DMS53 treated with DMSO at 0.1 percent for 48 hours (cell line): ENCODE results near the gene FBXO38.

ENCODE experiments used
- DNase-seq: peaks from one replicate; lab custom pipeline; 2025; ENCODE audit not compliant: unreplicated experiment; lab: John Stamatoyannopoulos, UW

FBXO38 gene

DNA sequence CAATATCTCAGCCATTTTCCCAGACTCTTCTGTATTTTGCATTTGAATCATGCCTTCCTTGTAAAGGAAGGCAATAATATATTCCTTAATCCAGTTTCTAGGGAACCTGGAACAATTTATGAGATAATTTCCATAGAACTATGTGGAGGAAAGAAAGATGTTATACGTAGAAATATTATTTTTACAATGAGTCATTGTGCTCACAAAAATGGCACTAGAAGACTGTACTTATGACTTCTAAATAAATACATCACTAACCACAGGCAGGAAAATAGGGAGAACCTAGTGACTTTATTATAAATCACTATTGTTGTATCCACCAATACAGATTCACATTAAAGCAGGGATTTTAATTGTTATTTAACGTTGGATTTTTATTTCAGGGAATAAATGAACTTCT is 87.6 kb downstream of the FBXO38 start:
- peak; percentile 17 for DNase-seq

DNA sequence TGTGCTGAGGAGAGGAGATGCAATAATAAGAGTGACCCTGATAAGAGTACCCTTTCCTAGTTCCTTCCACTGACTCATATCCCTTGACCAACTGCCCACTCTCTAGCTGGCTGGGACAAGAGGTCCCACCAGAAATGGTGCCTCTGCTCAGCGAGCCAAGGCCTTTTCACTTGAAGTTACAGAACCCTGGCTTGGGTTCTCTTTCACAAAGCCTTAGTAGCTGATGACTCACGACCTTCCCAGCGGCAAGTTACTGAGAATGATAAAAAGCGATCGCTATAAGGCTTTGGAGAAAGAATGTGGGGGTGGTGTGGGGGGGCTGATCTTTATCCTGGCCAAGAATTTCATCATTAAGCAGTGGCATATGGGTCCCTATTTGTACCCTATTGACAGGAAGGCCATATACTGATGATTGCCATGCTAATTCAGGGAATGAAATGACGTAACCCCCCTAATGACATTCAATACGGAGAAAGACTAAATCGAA is 90.3 kb downstream of the FBXO38 start:
- DNase-seq, result no peak

DNA sequence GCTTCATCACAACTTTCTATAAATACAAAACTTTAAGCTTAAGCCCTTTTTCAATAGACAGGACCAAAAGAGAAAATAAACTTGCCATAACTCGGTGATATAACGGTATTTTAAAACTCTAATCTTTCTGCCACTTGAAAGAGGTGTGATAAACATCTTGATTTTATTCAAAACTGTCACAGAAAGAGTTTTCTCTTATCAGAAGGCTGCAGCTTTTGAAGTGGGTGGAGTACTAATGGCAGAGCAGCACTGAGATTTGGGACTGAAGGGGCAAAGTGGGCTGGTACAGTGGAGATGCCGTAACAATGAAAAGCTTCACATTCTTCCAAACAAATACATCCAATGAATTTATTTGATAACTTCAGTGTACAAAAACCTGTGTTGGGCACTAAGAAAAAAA is 92.5 kb downstream of the FBXO38 start:
- DNase-seq, result no peak

DNA sequence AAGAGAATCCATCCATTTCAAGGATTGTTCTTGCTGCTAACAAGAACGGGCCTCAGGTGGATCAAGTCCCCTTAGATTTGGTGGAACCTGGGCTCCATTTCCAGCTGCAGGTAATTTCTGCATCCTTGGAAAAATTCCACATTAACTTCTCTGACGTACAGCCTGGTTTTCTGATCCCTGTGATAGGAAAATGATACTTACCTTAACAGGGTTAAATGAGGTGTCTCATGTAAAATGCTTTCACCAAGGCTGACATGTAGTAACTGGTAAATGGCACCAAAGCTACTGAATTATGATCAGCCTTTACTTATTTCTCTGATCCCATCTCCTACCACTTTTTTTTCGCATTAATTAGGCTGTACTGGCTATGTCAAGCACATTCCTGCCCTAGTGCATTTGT is 93.7 kb downstream of the FBXO38 start:
- no peak for DNase-seq

DNA sequence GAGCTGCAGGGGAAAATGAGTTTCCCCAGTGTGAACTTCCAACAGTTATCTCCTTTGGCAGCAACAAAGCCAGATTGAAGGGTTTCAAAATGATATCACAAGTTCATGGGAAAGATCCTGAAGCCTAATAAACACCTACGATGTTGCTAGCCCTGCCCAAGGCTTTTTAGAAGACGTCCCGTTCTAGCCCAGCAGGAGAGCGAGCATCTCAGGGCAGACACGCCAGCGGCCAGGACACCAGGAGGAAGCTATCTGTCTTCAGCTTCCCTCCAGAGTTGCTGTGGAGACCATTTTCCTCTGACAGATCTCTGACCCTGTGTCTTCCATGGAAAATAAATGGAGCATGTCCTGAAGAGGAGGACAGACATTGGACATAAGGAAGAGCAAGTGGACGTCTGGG is 98.4 kb downstream of the FBXO38 start:
- no peak for DNase-seq

DNA sequence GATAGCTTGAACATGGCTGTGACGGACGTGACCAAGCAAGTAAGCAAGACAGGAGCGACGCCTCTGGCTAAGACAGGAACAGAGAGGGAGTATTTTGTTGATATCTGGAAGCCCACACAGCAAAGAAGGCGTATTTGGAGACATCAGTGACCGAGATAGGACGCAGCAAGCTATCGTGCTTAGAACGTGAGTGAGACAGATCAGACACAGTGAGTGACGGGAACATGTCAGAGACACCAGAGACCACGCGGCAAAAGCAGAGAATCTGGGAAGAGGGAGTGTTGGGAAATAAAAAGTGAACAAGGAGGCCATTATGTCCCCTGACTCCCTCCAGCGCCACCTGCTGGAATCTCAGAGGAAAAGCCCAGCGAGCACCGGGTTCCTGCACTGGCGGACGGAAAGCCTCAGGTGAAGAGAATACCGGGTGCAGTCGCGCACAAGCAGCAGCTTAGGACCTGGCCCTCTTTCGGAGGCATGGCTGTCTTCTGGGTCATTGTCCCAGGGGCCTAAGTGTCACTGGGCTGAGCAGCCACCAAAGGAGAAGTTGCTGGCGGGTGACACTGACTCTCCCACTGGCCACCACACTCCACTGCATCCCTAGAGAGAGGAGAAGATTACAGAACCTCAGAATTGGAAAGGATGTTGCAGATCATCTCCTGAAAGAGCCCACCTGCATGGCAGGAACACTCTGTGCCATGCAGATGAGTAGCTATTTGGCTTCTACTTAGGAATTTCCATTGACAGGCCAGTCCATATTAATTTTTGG is 99.1 kb downstream of the FBXO38 start:
- DNase-seq, result peak; percentile 69

DNA sequence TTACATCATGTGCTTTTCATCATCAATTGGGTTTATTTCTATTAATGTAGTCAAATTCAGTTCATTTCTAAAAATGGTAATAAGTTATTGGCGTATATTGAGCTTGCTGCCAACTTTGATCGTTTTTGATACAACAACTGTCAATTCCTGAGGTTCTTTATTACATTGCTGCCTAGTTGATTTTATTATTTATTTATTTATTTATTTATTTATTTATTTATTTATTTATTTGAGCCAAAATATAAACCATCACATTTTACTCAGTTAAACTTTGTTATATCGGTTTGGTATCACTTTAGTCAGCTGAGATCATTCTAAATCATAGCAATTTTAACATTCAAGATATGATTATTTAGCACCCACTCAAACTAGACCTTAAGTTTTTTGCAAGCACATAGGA is 100.0 kb downstream of the FBXO38 start:
- no peak for DNase-seq

DNA sequence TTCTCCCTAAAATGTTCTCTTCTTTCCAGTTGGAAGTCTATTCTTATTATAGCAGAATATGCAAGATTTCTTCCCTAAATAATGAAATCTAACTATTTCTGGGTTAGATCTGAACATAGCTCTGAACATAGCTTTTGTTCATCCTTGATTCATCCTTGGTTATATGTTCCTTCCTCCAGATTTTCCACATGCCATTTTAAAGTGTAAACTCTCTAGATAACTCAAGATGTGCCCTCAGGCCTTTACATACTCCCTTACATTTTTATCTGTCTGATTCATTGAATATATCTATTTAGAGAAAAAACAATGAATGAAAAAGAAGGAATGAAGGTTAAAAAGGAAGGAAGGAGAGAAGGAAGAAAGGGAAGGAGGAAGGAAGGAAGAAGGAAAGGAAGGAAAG is 100.9 kb downstream of the FBXO38 start:
- DNase-seq, result no peak

DNA sequence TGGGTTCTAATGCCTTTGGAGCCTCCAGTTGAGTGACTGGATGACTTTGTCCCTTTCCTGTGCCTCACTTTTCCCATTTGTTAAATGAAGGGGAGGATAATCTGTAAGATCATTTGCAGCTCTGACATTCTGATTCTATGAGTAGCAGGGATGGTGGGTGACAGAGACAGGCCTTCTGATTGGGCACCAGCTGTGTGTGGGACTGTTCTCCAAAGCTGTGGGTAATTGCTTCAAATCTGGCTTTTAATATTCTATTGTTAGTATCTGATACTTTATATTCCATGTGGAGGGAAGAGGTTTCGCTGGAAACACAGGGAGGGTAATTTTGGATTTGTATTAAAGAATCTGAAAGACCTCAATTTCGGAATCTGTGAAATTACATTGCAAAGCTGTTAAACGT is 102.7 kb downstream of the FBXO38 start:
- no peak for DNase-seq

DNA sequence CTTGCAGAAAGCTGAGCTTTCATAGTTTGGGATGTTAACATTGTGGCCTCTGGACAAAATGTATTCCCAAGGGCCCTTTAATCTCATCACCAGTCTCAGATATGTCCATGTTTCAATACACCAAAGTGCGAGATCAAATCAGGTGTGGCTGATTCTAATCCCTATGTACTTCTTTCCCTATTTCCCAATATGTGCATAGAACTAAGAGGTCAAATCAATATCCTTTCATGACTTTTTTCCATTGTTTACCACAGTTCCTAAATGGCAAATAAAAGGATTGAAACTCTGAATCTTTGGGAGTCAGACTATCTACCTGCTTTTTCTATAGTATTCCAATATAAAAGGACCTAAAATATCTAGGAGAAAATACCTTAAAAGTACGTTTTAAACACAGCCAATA is 105.0 kb downstream of the FBXO38 start:
- DNase-seq, result no peak

DNA sequence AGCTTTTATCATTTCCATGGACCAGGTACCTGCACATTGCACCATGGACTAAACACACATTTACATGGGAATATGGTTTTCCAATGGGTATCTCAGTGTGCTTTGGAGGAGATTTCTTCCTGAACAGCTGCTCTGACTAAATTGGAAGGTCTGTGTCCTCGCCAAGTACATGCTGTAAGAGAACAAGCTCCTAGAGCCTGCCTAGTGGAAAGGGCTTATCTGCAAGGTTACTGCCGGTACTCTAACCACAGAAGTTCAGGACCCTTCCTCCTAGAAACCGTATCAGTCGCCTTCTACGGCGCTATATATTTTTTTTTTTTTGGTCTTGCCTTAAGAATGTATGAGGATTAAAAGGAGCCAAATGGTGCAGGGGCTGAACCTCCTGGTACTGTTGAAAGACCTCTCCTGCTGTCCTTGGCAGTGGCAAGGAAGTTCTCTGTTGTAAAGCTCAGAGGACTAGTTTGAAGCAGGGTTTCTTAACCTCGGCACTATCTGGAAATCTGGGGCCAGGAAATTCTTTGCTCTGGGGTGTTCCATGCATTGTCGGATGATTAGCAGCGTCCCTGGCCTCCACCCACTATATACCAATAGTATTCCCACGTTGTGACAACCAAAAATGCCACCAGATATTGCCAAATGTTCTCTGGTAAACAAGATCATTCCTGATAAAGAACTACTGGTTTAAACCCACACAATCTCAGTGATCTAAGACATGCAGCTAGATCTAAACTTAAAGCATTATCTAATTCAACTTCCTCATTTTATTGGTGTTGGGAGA is 107.4 kb downstream of the FBXO38 start:
- DNase-seq, result no peak

DNA sequence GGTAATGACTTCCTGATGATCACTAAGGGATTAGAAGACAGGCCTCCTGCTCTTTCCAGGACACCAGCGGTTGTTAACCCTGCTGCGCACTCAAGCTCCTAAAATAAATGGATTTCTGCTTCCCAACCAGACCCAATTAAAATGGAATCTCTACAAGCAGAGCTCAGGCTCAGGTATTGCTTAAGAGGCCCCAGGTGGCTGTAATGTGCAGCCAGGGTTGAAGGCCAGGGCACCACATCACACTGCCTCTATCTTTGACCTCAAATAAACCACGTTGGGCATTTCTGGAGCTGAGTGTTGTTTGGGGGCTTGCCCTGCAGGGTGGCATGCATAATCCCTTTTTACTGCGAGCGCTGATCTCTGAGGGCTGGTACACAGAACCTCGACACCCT is 108.0 kb downstream of the FBXO38 start:
- DNase-seq, result no peak

DNA sequence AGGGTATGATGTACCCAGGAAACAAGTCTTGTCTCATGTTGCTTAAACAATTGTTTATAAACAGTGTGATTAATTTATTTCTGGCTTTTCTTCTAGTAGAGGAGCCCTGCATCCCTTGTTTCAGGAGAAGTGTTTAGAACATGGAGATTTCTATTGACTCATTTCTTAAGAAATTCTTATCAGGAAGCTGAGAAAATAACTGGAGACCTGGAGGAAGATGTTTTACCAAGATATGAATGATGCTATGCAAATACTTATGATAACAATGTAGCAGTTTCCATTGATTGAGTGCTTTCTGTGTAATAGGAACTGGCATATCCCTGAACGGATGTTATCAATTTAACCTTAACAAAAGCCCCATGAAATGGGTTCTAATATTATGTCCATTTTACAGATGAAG is 108.6 kb downstream of the FBXO38 start:
- no peak for DNase-seq
